Measurements from ENCODE around the gene OR2V2. TPM values are rescaled to one million over a fixed set of nuclear protein-coding genes. Genes with fewer than 3 reads are reported as not detected.
A peak's percentile ranks its signal among the peaks of the same experiment; 100 is the strongest.
"Not testable (repeated sequence)": the region's sequence is repeated elsewhere in the genome, so short reads cannot be mapped to it uniquely, and the experiment has no call there.

The OR2V2 gene
- polyA plus RNA-seq, 2 of the 4 experiments (the other 2 are of a cell fraction) = not detected

- H3K4me3 ChIP-seq = peak overlapping the region; percentile 39
- peak; percentile 66 to 68 for ATAC-seq
- H3K4me2 ChIP-seq = peak overlapping the region; percentile 91
- peak; percentile 84 to 87 for DNase-seq (ENCODE audit: low read depth in 1 of 2, low spot score in 1 of 2)
- H3K4me1 ChIP-seq = peaks cover 22% of the 10 kb centered on the region
- H3K27ac ChIP-seq = peak overlapping the region; percentile 90 to 99
- CTCF ChIA-PET = interaction anchor here (0.6 to 2.7 kb wide), 20 partner anchors 8 to 397 kb away, joined by 3 to 15 read pairs (median 6); partner anchors contain the start of gene OR2V2
- no peak for FAIRE-seq
- TF ChIP-seq POLR2A (IDR thresholded peaks at IDR 0.05; ENCODE audit: low read length) (peak; percentile 27), HEYL (CRISPR knock-in tag; IDR thresholded peaks at IDR 0.05) (no peak)
- POLR2A ChIA-PET = no interaction called here
- WGBS (ENCODE audit: missing lambda C conversion rate) = 14% methylated on average over 8 of the region's 21 CpGs
- no peaks in the 10 kb centered on the region for H3K9me3 ChIP-seq
Measured at GRCh38 chr5:181160152-181160754, 12.9 kb downstream of the OR2V2 start.

- POLR2A ChIA-PET = not testable (repeated sequence)
- peak overlapping the region; percentile 38 for H3K4me3 ChIP-seq
Measured at GRCh38 chr5:181160755-181161533, 13.6 kb downstream of the OR2V2 start.

GRCh38 chr5:181161534-181162175 is 14.3 kb downstream of the OR2V2 start:
- DNase-seq (ENCODE audit: low read depth in 1 of 2, low spot score in 1 of 2) = no peak
- H3K4me2 ChIP-seq = peak overlapping the region; percentile 89
- TF ChIP-seq ZSCAN20 (CRISPR knock-in tag; IDR thresholded peaks at IDR 0.05) = no peak
- 0 out of 2 replicates have a peak, but pooled peaks have one; percentile 0 for TF ChIP-seq TP53 (CRISPR knock-in tag; IDR thresholded peaks at IDR 0.05)
- no peak for TF ChIP-seq MAZ (IDR thresholded peaks at IDR 0.05; ENCODE audit: borderline replicate concordance, low read depth, low read length)
- TF ChIP-seq RCOR1 (IDR thresholded peaks at IDR 0.05; ENCODE audit: low read depth, low read length) = no peak
- TF ChIP-seq RARB (CRISPR knock-in tag; IDR thresholded peaks at IDR 0.05) = no peak
- no peak for TF ChIP-seq HOXB5 (CRISPR knock-in tag; IDR thresholded peaks at IDR 0.05)
- no peak for TF ChIP-seq GATA3 (IDR thresholded peaks at IDR 0.05; ENCODE audit: borderline replicate concordance)
- TF ChIP-seq EHF (CRISPR knock-in tag; IDR thresholded peaks at IDR 0.05) = 0 out of 2 replicates have a peak, but pooled peaks have one; percentile 24
- ATAC-seq = no peak
- H3K9me3 ChIP-seq = no peaks in the 10 kb centered on the region
- WGBS (ENCODE audit: missing lambda C conversion rate) = 91% methylated on average over 4 of the region's 4 CpGs
- CTCF ChIA-PET = interaction anchor here (0.8 to 1.5 kb wide), 4 partner anchors 12 to 47 kb away, joined by 3 to 5 read pairs (median 4); no protein-coding TSS in a partner anchor
- POLR2A ChIA-PET = no interaction called here
- no peak for FAIRE-seq
- peak overlapping the region; percentile 38 for H3K4me3 ChIP-seq
- H3K4me1 ChIP-seq = peaks cover 22% of the 10 kb centered on the region
- peak overlapping the region; percentile 91 for H3K27ac ChIP-seq

More at GRCh38 chr5:181160755-181161533, 13.6 kb downstream of the OR2V2 start:
- Histone ChIP-seq H3K4me1 (peaks cover 22% of the 10 kb centered on the region), H3K4me2 (peak overlapping the region; percentile 91), H3K27ac (peak overlapping the region; percentile 91 to 99)
- not testable (repeated sequence) for FAIRE-seq, H3K9me3 ChIP-seq
- peak; percentile 88 to 91 for DNase-seq (ENCODE audit: low read depth in 1 of 2, low spot score in 1 of 2)
- CTCF ChIA-PET = interaction anchor here (0.8 to 2.7 kb wide), 13 partner anchors 10 to 78 kb away, joined by 3 to 15 read pairs (median 5); partner anchors contain the start of gene OR2V2
- peak; percentile 37 to 52 for ATAC-seq
- WGBS (ENCODE audit: missing lambda C conversion rate) = 13% methylated on average over 8 of the region's 48 CpGs
- TF ChIP-seq HEYL (CRISPR knock-in tag; IDR thresholded peaks at IDR 0.05) (peak; percentile 89), HMGXB4 (CRISPR knock-in tag; IDR thresholded peaks at IDR 0.05; ENCODE audit: borderline replicate concordance) (peak; percentile 73; the same call in 1 of the 2 replicates), E2F6 (IDR thresholded peaks at IDR 0.05; ENCODE audit: borderline replicate concordance, low read depth) (peak; percentile 91), ATOH8 (CRISPR knock-in tag; IDR thresholded peaks at IDR 0.05; ENCODE audit: low read depth) (0 out of 2 replicates have a peak, but pooled peaks have one; percentile 74), RNF2 (IDR thresholded peaks at IDR 0.05; ENCODE audit: borderline replicate concordance, low read depth) (0 out of 2 replicates have a peak, but pooled peaks have one; percentile 28), MAX (IDR thresholded peaks at IDR 0.05) (peak; percentile 93), EHF (CRISPR knock-in tag; IDR thresholded peaks at IDR 0.05) (peak; percentile 48; the same call in 1 of the 2 replicates), ZSCAN20 (CRISPR knock-in tag; IDR thresholded peaks at IDR 0.05) (peak; percentile 93), TP53 (CRISPR knock-in tag; IDR thresholded peaks at IDR 0.05) (peak; percentile 68; the same call in 1 of the 2 replicates), HOXB5 (CRISPR knock-in tag; IDR thresholded peaks at IDR 0.05) (peak; percentile 92; the same call in 1 of the 2 replicates)
